ENCODE data around the gene SAFB2.

SAFB2 gene

GRCh38 chr19:5637971-5638370 is 15.4 kb upstream of the SAFB2 start:
- H3K4me3 ChIP-seq (replicated peaks in 1 of 2; ENCODE audit: low read depth in 2 of 2, low read length in 2 of 2): no peak overlapping the region
- TF ChIP-seq CTCF (IDR thresholded peaks at IDR 0.05; ENCODE audit: low read depth, low read length): no peak
- DNase-seq (ENCODE audit: low read depth in 2 of 2): no peak

GRCh38 chr19:5635427-5635826 is 12.9 kb upstream of the SAFB2 start:
- TF ChIP-seq CTCF (IDR thresholded peaks at IDR 0.05; ENCODE audit: low read depth, low read length): no peak
- no peak overlapping the region for H3K4me3 ChIP-seq (replicated peaks in 1 of 2; ENCODE audit: low read depth in 2 of 2, low read length in 2 of 2)
- no peak for DNase-seq (ENCODE audit: low read depth in 2 of 2)

GRCh38 chr19:5632657-5633056 is 10.1 kb upstream of the SAFB2 start:
- TF ChIP-seq CTCF (IDR thresholded peaks at IDR 0.05; ENCODE audit: low read depth, low read length): no peak
- no peak for DNase-seq (ENCODE audit: low read depth in 2 of 2)
- no peak overlapping the region for H3K4me3 ChIP-seq (replicated peaks in 1 of 2; ENCODE audit: low read depth in 2 of 2, low read length in 2 of 2)

GRCh38 chr19:5632241-5632612 is 9.7 kb upstream of the SAFB2 start:
- no peak for DNase-seq (ENCODE audit: low read depth in 2 of 2)
- H3K4me3 ChIP-seq (replicated peaks in 1 of 2; ENCODE audit: low read depth in 2 of 2, low read length in 2 of 2): no peak overlapping the region
- no peak for TF ChIP-seq CTCF (IDR thresholded peaks at IDR 0.05; ENCODE audit: low read depth, low read length)

- peak; percentile 18 to 41 for DNase-seq (ENCODE audit: low read depth in 2 of 2)
- H3K4me3 ChIP-seq (replicated peaks in 1 of 2; ENCODE audit: low read depth in 2 of 2, low read length in 2 of 2): no peak overlapping the region
- no peak for TF ChIP-seq CTCF (IDR thresholded peaks at IDR 0.05; ENCODE audit: low read depth, low read length)
Observed at GRCh38 chr19:5631567-5632240, 9.1 kb upstream of the SAFB2 start.

- no peak for TF ChIP-seq CTCF (IDR thresholded peaks at IDR 0.05; ENCODE audit: low read depth, low read length)
- no peak overlapping the region for H3K4me3 ChIP-seq (replicated peaks in 1 of 2; ENCODE audit: low read depth in 2 of 2, low read length in 2 of 2)
- no peak for DNase-seq (ENCODE audit: low read depth in 2 of 2)
Observed at GRCh38 chr19:5628919-5629481, 6.4 kb upstream of the SAFB2 start.

- no peak overlapping the region for H3K4me3 ChIP-seq (replicated peaks in 1 of 2; ENCODE audit: low read depth in 2 of 2, low read length in 2 of 2)
- DNase-seq (ENCODE audit: low read depth in 2 of 2): peak in 1 of 2 donors; percentile 50
- TF ChIP-seq CTCF (IDR thresholded peaks at IDR 0.05; ENCODE audit: low read depth, low read length): no peak
Observed at GRCh38 chr19:5628461-5628860, 5.9 kb upstream of the SAFB2 start.
